ENCODE data around the gene AGAP1. TPM values are rescaled to one million over a fixed set of nuclear protein-coding genes. Genes with fewer than 3 reads are reported as not detected.

AGAP1 gene
- polyA plus RNA-seq, 1 donor from 2014 or later = 17.4 TPM

GRCh38 chr2:235877275-235877802 lies 383.5 kb downstream of the AGAP1 start:
- H3K79me2 ChIP-seq (replicated peaks; ENCODE audit: insufficient read depth, low read length) = no peaks in the 10 kb centered on the region
- TF ChIP-seq, protein P1, sequence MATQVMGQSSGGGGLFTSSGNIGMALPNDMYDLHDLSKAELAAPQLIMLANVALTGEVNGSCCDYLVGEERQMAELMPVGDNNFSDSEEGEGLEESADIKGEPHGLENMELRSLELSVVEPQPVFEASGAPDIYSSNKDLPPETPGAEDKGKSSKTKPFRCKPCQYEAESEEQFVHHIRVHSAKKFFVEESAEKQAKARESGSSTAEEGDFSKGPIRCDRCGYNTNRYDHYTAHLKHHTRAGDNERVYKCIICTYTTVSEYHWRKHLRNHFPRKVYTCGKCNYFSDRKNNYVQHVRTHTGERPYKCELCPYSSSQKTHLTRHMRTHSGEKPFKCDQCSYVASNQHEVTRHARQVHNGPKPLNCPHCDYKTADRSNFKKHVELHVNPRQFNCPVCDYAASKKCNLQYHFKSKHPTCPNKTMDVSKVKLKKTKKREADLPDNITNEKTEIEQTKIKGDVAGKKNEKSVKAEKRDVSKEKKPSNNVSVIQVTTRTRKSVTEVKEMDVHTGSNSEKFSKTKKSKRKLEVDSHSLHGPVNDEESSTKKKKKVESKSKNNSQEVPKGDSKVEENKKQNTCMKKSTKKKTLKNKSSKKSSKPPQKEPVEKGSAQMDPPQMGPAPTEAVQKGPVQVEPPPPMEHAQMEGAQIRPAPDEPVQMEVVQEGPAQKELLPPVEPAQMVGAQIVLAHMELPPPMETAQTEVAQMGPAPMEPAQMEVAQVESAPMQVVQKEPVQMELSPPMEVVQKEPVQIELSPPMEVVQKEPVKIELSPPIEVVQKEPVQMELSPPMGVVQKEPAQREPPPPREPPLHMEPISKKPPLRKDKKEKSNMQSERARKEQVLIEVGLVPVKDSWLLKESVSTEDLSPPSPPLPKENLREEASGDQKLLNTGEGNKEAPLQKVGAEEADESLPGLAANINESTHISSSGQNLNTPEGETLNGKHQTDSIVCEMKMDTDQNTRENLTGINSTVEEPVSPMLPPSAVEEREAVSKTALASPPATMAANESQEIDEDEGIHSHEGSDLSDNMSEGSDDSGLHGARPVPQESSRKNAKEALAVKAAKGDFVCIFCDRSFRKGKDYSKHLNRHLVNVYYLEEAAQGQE (IDR thresholded peaks at IDR 0.05; ENCODE audit: borderline replicate concordance) = no peak
- TF ChIP-seq SMC3 (conservative IDR thresholded peaks at IDR 0.05; ENCODE audit: poor library complexity) = no peak
- TF ChIP-seq TAF1 (IDR thresholded peaks at IDR 0.05; ENCODE audit: low read depth) = no peak
- no peak for TF ChIP-seq RAD21 (conservative IDR thresholded peaks at IDR 0.05)
- no peak for TF ChIP-seq EZH2 (IDR thresholded peaks at IDR 0.05; ENCODE audit: borderline replicate concordance, insufficient read depth, low read length, poor library complexity, severe bottlenecking)
- TF ChIP-seq EP300 (conservative IDR thresholded peaks at IDR 0.05; ENCODE audit: poor library complexity, severe bottlenecking) = no peak
- no peak for TF ChIP-seq CTCF (IDR thresholded peaks at IDR 0.05; ENCODE audit: poor library complexity, severe bottlenecking)
- no peak for TF ChIP-seq POLR2AphosphoS5 (IDR thresholded peaks at IDR 0.05)

DNA sequence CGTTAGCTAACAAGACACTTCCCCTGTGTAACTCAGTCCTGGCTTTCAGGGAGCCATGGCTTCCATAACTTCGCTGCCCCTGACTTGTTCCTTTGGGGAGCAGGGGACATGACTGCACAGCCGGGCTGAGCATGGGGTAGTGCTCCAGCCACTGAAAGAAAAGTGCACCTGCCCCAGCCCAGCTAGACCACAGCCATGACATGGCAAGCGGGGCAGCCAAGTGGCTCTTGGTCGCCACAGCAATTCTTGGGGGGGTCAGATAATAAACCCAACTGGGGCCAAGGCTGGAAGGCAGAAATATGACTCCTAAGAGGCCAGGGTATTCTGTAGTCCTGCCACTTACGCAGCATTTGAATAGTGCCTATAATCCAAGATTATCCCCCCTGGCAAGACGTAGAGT lies 385.3 kb downstream of the AGAP1 start:
- no peaks in the 10 kb centered on the region for H3F3A ChIP-seq (ENCODE audit: insufficient read depth, low read length, poor library complexity, severe bottlenecking)
- H4K20me1 ChIP-seq (ENCODE audit: insufficient read depth) = no peaks in the 10 kb centered on the region
- TF ChIP-seq MXI1 (conservative IDR thresholded peaks at IDR 0.05; ENCODE audit: poor library complexity, severe bottlenecking) = no peak
- TF ChIP-seq CTCF (IDR thresholded peaks at IDR 0.05; ENCODE audit: poor library complexity, severe bottlenecking) = no peak
- no peak for TF ChIP-seq TAF1 (IDR thresholded peaks at IDR 0.05; ENCODE audit: low read depth)
- TF ChIP-seq, protein P1 (IDR thresholded peaks at IDR 0.05; ENCODE audit: borderline replicate concordance) = no peak
- no peak overlapping the region for H3K27ac ChIP-seq (ENCODE audit: low read length)
- H3K27me3 ChIP-seq (ENCODE audit: insufficient read depth, low read depth, low read length) = no peaks in the 10 kb centered on the region
- no peaks in the 10 kb centered on the region for H3K9me2 ChIP-seq (ENCODE audit: insufficient read depth, low read length)
- no peaks in the 10 kb centered on the region for H3K9me3 ChIP-seq (ENCODE audit: low read length)
- no peak overlapping the region for H2AFZ ChIP-seq (ENCODE audit: low read depth, low read length)
- no peaks in the 10 kb centered on the region for H3K79me2 ChIP-seq (replicated peaks; ENCODE audit: insufficient read depth, low read length)
- H3K4me2 ChIP-seq (ENCODE audit: low read length) = no peak overlapping the region
- H3K4me3 ChIP-seq (ENCODE audit: low read length) = no peak overlapping the region
- H3K36me3 ChIP-seq (ENCODE audit: insufficient read depth, low read length) = no peaks in the 10 kb centered on the region
- H3K9ac ChIP-seq (ENCODE audit: low read length) = no peak overlapping the region

More at GRCh38 chr2:235877275-235877802, 383.5 kb downstream of the AGAP1 start:
- Histone ChIP-seq H3K27me3 (ENCODE audit: insufficient read depth, low read depth, low read length) (no peaks in the 10 kb centered on the region), H3F3A (ENCODE audit: insufficient read depth, low read length, poor library complexity, severe bottlenecking) (no peaks in the 10 kb centered on the region), H3K4me3 (ENCODE audit: low read length) (no peak overlapping the region), H4K20me1 (ENCODE audit: insufficient read depth) (no peaks in the 10 kb centered on the region), H3K36me3 (ENCODE audit: insufficient read depth, low read length) (no peaks in the 10 kb centered on the region), H3K27ac (ENCODE audit: low read length) (no peak overlapping the region), H3K9ac (ENCODE audit: low read length) (no peak overlapping the region), H3K9me2 (ENCODE audit: insufficient read depth, low read length) (no peaks in the 10 kb centered on the region), H3K9me3 (ENCODE audit: low read length) (no peaks in the 10 kb centered on the region), H3K4me2 (ENCODE audit: low read length) (no peak overlapping the region), H2AFZ (ENCODE audit: low read depth, low read length) (no peak overlapping the region)

All from neural cell (in vitro differentiated cells).